Germinal center (tissue), 1 donor: ENCODE results near the gene LRRC8A.
A peak's percentile ranks its signal among the peaks of the same experiment; 100 is the strongest.
"Not testable (repeated sequence)": the region's sequence is repeated elsewhere in the genome, so short reads cannot be mapped to it uniquely, and the experiment has no call there.

Experiments used
- DNase-seq: peaks from one replicate; pipeline ENCODE4 v3.0.0; 2012; ENCODE audit warnings: mixed read lengths, low spot score

LRRC8A gene

GRCh38 chr9:128870128-128870940 is 11.6 kb upstream of the LRRC8A start:
- DNase-seq = no peak

GRCh38 chr9:128870941-128871265 is 11.0 kb upstream of the LRRC8A start:
- not testable (repeated sequence) for DNase-seq

- no peak for DNase-seq
Measured at GRCh38 chr9:128877852-128878251, 4.1 kb upstream of the LRRC8A start.

GRCh38 chr9:128882677-128883603 is 1.0 kb downstream of the LRRC8A start:
- peak; percentile 33 for DNase-seq

- DNase-seq = no peak
Measured at GRCh38 chr9:128884164-128884563, 2.2 kb downstream of the LRRC8A start.

- DNase-seq = no peak
Measured at GRCh38 chr9:128885376-128885775, 3.4 kb downstream of the LRRC8A start.

- DNase-seq = no peak
Measured at GRCh38 chr9:128885798-128886197, 3.9 kb downstream of the LRRC8A start.

GRCh38 chr9:128886211-128886891 is 4.4 kb downstream of the LRRC8A start:
- DNase-seq = no peak

- DNase-seq = no peak
Measured at GRCh38 chr9:128887049-128887448, 5.1 kb downstream of the LRRC8A start.

GRCh38 chr9:128887914-128888350 is 6.0 kb downstream of the LRRC8A start:
- DNase-seq = no peak

- no peak for DNase-seq
Measured at GRCh38 chr9:128891321-128892220, 9.6 kb downstream of the LRRC8A start.

GRCh38 chr9:128892221-128892921 is 10.4 kb downstream of the LRRC8A start:
- no peak for DNase-seq

- no peak for DNase-seq
Measured at GRCh38 chr9:128893354-128893753, 11.4 kb downstream of the LRRC8A start.

GRCh38 chr9:128894764-128895163 is 12.8 kb downstream of the LRRC8A start:
- DNase-seq = no peak

- no peak for DNase-seq
Measured at GRCh38 chr9:128895556-128895955, 13.6 kb downstream of the LRRC8A start.

- DNase-seq = no peak
Measured at GRCh38 chr9:128898382-128898781, 16.4 kb downstream of the LRRC8A start.

- no peak for DNase-seq
Measured at GRCh38 chr9:128898845-128899565, 17.1 kb downstream of the LRRC8A start.

GRCh38 chr9:128899566-128900322 is 17.8 kb downstream of the LRRC8A start:
- no peak for DNase-seq

- DNase-seq = no peak
Measured at GRCh38 chr9:128901379-128901778, 19.4 kb downstream of the LRRC8A start.
